Measurements from ENCODE around the gene ATP6V1F. TPM values are rescaled to one million over a fixed set of nuclear protein-coding genes. Genes with fewer than 3 reads are reported as not detected.
A peak's percentile ranks its signal among the peaks of the same experiment; 100 is the strongest.

ATP6V1F gene
- total RNA-seq, 2 experiments from 2014 or later = 125 to 127 TPM

DNA sequence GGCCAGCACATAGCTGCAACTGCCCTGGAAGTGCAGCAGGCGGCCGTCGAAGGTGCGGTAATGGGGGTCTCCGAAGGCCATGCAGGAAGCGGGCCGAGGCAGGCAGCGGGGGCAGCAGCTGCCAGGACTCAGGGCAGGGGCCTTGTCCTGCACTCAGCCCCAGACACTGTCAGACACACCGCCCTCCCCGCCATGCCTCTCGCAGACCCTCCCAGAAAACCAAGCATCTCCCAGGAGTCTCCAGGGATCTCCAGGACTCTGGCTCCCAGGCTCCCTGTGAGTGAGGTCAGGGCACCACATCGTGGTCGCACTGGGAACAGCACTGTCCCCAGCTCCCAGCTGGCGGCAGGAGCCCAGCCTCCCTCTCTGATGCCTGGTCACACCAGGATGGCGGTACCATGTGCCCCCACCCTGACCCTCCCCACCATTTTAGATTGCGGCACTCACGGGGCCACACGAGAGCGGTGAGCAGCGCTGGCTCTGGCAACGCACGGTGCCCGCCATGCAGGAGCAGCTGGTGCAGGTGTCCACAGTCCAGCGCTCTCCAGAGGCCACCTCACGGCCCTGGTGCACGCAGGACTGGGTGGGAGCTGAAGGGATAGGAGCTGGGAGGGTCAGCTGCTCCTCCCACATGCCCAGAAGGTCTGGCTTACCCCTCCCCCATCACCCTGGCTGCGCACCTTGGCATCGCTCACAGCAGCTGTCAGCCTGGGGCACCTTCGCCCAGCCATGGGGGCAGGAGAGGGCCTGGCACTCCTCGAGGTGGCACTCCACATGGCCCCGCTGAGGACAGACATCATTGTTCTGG is 17.5 kb downstream of the ATP6V1F start:
- peak; percentile 32 for DNase-seq
- Mint-ChIP-seq H3K4me3 (no peak overlapping the region), H3K4me1 (peaks cover 3% of the 10 kb centered on the region), H3K27ac (no peak overlapping the region), H3K36me3 (no peaks in the 10 kb centered on the region), H3K27me3 (no peaks in the 10 kb centered on the region), H3K9me3 (peaks cover 1% of the 10 kb centered on the region)

DNA sequence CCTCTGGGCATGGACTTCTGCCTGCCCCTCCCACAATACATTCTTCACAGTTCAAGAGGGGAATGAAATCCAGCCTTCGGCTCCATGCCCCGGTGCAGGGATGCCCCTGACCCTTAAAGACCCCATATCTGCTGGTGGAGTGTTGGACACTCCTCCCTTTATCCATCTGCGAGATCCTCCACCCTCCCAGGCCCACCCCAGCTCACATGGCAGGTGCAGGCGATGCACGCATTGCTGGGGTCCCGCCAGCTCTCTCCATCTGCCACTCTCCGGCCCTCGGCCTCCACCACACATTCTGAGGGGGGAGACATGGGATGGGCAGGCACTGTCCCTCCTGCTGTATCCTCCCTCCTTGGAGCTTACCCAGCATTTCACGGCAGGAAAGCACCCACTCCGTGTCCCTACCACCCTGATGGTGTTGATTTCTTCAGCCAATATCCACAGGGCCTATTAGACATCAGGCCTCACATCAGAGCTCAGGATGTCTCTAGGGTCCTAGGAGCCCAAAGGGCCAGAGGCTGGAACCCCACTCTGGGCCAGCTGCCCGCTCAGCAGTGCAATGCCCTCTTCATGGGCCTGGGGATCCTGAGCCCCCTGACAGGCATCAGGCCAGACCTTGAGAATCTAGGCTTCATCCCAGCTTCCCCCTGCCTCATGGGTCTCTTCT is 18.3 kb downstream of the ATP6V1F start:
- Mint-ChIP-seq H3K4me1 (peaks cover 3% of the 10 kb centered on the region), H3K27ac (no peak overlapping the region), H3K4me3 (no peak overlapping the region), H3K36me3 (no peaks in the 10 kb centered on the region), H3K9me3 (peaks cover 1% of the 10 kb centered on the region), H3K27me3 (peaks cover 3% of the 10 kb centered on the region)
- no peak for DNase-seq

DNA sequence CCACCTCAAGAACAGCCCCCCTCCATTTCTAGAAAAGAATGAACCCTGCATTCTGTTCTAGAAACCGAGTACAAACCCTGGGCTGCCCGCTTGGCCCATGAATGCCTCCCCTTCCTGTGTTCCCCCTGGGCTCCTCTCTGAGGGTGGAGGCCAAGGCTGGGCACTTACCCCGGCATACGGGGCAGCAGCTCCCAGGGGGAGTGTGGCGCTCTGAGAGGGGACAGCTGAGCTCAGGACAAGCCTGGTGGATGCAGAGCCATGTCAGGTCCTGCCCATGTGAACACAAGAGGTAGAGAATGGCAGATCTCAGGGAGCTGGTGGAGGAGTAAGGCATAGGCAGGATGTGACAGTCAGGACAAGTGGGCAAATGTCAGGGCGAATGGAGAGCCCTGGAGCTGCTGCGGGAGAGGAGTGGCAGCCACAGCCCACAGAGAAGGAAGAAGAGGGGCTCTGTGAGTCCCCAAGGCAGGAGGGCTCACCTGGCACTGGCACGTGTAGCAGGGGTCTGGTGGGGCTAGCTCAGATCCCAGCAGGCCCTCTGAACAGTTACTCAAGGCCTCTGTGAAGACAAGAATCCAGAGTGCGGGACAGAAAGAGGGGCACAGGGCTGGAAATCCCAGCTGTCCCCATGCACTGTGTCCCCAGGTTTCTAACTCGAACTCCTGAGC is 18.9 kb downstream of the ATP6V1F start:
- peaks cover 3% of the 10 kb centered on the region for H3K4me1 Mint-ChIP-seq
- H3K27ac Mint-ChIP-seq = no peak overlapping the region
- H3K27me3 Mint-ChIP-seq = peaks cover 5% of the 10 kb centered on the region
- DNase-seq = no peak
- H3K36me3 Mint-ChIP-seq = no peaks in the 10 kb centered on the region
- H3K9me3 Mint-ChIP-seq = peaks cover 1% of the 10 kb centered on the region
- no peak overlapping the region for H3K4me3 Mint-ChIP-seq

DNA sequence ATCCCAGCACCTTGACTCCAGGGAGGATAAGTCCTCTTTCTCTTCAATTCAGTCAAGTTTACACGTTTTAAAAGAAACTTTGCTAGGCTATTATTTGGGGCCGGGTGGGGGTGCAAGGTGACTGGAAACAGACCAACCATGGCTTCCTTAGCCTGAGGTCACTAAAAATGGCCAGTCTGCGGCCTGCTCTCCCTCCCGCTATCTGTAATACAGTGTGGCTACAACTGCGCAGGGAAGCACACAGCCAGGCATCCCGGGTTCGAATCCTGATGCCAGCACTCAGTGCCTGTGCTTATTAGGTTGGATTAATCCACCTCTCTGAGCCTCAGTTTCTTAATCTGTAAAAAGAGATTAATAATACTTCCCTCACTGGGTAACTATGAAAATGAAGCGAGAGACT is 19.5 kb downstream of the ATP6V1F start:
- H3K9me3 Mint-ChIP-seq = peaks cover 1% of the 10 kb centered on the region
- H3K36me3 Mint-ChIP-seq = no peaks in the 10 kb centered on the region
- DNase-seq = no peak
- H3K27me3 Mint-ChIP-seq = peaks cover 5% of the 10 kb centered on the region
- H3K4me1 Mint-ChIP-seq = peaks cover 3% of the 10 kb centered on the region
- H3K27ac Mint-ChIP-seq = no peak overlapping the region
- H3K4me3 Mint-ChIP-seq = no peak overlapping the region

DNA sequence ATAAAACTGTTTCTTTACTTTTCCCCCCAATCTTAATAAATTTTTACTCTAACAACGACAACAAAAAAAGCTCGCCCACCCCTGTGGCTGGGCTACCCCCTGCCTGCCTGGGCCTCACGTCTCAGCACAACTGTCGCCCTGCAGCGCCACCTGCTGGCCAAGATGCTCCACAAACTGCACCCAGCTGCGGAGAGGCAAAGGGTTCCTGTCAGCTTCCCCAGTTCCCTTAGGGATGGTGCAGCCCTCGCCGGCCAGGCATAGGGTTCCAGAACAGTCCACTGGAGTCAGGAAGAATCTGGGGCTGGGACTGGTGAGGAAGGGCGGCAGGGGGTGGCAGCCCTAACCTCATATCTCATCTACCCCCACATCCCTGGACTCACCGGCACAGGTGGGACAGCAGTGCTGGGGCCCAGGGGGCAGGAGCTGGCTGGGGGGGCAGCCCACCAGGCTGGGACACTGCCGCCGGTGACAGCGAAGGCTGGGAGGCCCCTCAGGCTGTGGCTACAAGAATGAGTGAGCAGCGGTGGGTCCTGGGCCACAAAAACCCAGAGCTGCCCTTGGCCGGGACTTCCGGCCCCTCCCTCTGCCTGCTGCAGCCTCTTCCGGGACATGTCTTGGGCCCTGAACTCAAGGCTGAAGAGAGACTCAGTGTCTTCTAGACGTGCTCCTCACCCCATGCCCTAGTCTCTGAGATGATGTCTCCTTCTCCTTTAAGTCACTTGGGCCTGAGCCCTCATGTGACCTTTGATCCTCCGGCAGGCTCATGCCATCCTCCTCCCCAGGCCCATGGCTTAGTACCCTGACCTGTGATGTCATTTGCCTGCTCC is 21.2 kb downstream of the ATP6V1F start:
- Mint-ChIP-seq H3K4me1 (peaks cover 3% of the 10 kb centered on the region), H3K36me3 (no peaks in the 10 kb centered on the region), H3K9me3 (peaks cover 1% of the 10 kb centered on the region), H3K4me3 (no peak overlapping the region), H3K27me3 (peaks cover 5% of the 10 kb centered on the region), H3K27ac (no peak overlapping the region)
- DNase-seq = peak; percentile 81

DNA sequence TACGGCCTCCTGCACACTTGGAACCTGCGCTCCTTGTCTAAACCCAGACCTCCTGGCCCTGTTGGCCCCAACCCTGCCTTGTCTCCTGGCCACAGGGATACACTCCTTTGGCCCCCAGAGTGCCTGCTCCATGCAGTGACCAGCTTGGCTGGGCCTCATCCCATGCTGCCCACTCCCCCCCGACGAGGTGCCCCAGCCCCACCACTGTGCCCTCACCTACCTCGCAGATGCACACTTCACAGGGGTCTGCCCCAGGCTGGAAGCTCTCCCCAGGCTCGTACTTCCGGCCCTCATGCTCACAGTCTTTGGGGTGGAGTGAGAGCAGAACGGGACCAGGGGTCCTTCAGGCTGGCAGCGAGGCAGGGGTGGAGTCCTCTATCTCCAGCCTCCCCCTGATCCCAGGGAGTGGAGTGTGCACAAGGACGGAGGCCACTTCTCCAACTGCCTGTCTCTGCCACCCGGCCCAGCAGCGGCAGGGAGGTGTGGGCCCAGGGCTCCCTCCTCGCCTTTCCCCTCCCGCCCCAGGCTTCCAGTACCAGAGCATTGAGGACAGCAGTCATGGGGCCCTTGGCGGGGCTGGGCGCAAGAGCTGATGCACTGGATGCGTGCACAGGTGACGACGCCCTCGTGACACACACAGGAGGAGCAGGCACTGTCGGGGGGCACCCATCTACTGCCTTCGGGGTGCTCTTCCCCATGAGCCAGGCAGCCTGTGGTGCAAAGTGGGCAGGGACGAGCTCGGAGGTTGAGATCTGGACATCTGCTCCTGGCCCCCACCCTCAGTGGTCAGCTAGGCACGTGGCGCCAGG is 22.1 kb downstream of the ATP6V1F start:
- peaks cover 8% of the 10 kb centered on the region for H3K27me3 Mint-ChIP-seq
- H3K36me3 Mint-ChIP-seq = no peaks in the 10 kb centered on the region
- DNase-seq = no peak
- H3K27ac Mint-ChIP-seq = no peak overlapping the region
- H3K4me3 Mint-ChIP-seq = no peak overlapping the region
- peaks cover 1% of the 10 kb centered on the region for H3K9me3 Mint-ChIP-seq
- peaks cover 3% of the 10 kb centered on the region for H3K4me1 Mint-ChIP-seq

DNA sequence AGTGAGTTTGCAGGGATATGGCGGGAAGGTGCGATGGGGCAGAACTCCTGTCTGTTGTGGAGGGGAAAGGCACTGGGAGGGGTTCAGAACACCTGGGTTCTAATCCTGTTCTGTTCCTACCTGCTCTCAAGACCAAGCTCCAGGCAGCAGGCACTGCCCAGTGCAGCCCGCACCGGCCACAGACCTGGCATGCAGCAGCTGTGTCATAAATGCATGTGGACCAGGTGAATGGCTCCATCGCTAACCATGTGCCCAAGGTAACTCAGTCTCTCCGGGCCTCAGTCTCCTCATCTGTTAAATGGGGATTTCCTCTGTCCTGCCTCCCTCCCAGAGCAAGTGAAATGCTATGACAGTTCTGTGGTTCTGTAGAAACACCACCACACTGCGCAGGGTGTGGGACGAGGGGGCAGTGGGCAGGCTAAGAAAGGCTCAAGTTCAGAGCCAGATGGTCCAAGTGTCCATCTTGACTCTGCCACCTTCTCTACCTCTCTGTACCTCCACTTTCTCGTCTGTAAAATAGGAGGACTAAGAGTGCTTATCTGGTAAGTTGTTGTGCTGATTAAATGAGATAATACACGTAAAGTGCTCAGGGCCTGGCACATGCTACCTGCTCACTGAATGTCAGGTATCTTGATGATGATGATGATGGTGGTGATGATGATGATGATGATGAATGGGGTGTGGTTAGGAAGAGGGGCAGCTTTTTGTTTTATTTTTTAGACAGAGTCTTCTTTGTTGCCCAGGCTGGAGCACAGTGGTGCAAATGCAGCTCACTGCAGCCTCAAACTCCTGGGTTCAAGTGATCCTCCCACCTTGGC is 22.9 kb downstream of the ATP6V1F start:
- Mint-ChIP-seq H3K4me3 (no peak overlapping the region), H3K9me3 (peaks cover 1% of the 10 kb centered on the region), H3K27me3 (peaks cover 15% of the 10 kb centered on the region), H3K4me1 (peaks cover 3% of the 10 kb centered on the region), H3K36me3 (no peaks in the 10 kb centered on the region), H3K27ac (no peak overlapping the region)
- no peak for DNase-seq

DNA sequence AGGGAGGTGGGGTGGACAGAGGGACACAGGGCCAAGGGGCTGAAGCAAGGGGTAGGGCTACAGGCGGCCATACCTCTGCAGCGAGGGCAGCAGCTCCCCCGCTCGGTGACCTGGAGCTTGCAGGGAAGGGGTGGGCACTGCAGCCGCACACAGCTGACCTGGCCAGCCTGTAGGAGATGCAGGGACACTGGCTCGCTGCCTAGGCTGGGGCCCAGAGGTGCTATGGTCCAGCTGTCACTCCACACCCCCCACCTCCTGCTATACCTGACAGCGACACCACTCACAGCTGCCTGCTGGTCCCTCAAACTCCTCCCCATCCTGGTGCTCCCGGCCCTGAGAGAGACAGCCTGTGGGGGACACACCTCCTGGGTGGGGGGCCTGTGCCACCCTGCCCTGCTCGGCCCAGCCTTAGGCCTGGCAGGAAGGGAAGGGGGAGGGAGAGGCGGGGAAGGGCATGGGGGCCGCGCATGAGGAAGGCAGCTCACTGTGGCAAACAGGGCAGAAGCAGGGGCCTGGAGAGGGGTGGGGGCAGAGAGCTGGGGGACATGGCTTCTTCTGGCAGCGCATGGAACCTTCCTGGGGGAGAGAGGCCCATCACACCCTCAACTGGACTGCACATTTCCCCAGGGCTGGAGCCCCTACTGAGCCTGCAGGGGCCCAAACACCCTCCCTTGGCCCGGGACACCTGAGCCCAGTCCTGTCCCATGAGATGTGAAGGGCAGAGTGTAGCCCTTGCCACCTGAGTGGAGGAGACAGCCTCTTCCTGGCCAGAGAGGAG is 23.9 kb downstream of the ATP6V1F start:
- Mint-ChIP-seq H3K9me3 (peaks cover 1% of the 10 kb centered on the region), H3K36me3 (no peaks in the 10 kb centered on the region), H3K4me3 (no peak overlapping the region), H3K27me3 (peaks cover 15% of the 10 kb centered on the region), H3K4me1 (peaks cover 3% of the 10 kb centered on the region), H3K27ac (no peak overlapping the region)
- DNase-seq = no peak

DNA sequence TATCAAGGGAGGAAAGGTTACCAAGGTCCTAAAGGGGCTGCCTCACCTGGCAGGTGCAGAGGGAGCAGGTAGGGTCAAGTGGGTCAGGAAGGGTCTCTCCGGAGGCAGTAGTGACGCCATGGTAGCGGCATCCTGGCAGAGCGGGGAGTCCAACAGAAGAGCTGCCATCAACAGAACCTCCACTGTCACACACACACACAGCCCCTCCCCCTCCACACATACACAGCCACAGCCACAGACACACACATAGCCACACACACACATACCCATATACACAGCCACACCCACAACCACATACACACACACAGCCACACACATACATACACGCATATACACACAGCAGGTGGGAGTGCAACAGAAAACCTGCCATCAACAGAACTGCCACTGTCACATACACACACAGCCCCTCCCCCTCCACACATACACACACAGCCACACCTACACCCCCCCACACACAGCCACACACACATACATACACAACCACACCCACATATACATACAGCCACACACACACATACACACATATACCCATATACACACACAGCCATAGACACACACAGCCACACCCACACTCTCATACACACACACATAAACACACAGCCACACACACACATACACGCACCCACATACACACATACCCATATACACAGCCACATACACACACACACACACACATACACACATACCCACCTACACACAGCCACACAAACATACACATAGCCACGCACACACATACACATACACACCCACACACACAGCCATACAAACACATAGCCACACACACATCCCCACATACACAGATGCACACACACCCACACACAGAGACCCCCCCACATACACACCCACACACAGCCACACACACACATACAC is 24.7 kb downstream of the ATP6V1F start:
- no peak overlapping the region for H3K4me3 Mint-ChIP-seq
- no peak for DNase-seq
- no peak overlapping the region for H3K27ac Mint-ChIP-seq
- H3K36me3 Mint-ChIP-seq = no peaks in the 10 kb centered on the region
- peaks cover 1% of the 10 kb centered on the region for H3K9me3 Mint-ChIP-seq
- H3K27me3 Mint-ChIP-seq = peaks cover 19% of the 10 kb centered on the region
- peaks cover 3% of the 10 kb centered on the region for H3K4me1 Mint-ChIP-seq

DNA sequence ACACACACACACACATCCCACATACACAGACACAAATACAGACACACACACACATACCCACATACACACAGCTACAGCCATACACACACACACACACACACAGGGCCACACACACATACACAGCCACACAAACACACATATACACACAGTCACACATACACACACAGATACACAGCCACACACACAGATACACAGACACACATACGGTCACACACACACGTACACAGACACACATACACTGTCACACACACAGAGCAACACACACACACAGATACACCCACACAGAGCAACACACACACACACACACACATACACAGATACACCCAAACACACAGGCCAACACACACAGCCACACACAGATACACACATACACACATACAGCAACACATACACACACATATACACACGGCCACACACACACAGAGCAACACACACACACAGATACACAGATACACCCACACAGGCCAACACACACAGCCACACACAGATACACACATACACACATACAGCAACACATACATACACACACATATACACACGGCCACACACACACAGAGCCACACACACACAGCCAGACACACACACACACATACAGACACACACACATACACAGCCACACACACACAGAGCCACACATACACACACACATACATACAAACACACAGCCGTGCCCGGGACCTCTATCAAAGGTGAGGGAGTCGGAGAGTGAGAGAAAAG is 25.5 kb downstream of the ATP6V1F start:
- H3K27me3 Mint-ChIP-seq = peaks cover 19% of the 10 kb centered on the region
- no peak for DNase-seq
- H3K4me3 Mint-ChIP-seq = no peak overlapping the region
- H3K4me1 Mint-ChIP-seq = peaks cover 3% of the 10 kb centered on the region
- H3K36me3 Mint-ChIP-seq = no peaks in the 10 kb centered on the region
- peaks cover 1% of the 10 kb centered on the region for H3K9me3 Mint-ChIP-seq
- H3K27ac Mint-ChIP-seq = no peak overlapping the region

DNA sequence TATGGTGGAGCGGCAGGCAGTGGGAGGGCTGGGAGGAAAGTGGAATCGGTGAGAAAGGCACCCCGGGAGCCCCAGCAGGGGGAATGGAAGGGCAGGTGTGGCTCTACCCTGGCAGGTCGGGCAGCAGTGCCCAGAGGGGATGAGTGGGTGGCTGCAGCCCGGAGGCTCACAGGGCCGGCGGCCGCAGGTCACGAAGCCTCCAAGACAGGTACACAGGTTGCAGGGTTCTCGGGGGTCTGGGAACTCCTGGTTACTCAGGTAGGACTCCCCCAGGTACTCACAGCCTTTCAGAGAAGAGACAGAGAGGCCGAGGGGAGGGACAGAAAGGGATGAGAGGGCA is 26.1 kb downstream of the ATP6V1F start:
- H3K36me3 Mint-ChIP-seq = no peaks in the 10 kb centered on the region
- H3K4me3 Mint-ChIP-seq = no peak overlapping the region
- no peak for DNase-seq

DNA sequence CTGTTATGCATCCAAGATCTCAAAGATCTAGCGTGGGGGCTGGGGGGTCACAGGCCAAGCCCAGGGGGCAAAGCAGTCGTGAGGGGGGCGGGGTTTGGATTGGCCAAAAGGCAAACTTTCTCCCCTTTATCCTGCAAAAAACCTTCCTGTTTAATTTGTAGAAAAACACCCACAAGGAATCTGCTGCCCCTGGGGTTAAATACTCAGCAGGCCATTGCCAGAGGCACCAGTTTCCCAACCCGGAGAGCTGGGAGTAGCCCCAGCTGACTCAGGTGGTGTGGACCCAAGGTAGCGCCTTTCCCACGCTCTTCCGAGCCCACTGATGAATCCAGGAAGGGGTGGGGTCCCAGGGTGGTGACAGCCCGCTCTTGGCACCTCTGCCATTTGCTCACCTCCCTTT is 26.5 kb downstream of the ATP6V1F start:
- no peaks in the 10 kb centered on the region for H3K4me1 Mint-ChIP-seq
- H3K9me3 Mint-ChIP-seq = no peaks in the 10 kb centered on the region
- no peak overlapping the region for H3K4me3 Mint-ChIP-seq
- no peaks in the 10 kb centered on the region for H3K36me3 Mint-ChIP-seq
- H3K27me3 Mint-ChIP-seq = peaks cover 19% of the 10 kb centered on the region
- H3K27ac Mint-ChIP-seq = no peak overlapping the region
- DNase-seq = no peak

More for the DNA sequence above, 26.1 kb downstream of the ATP6V1F start:
- no peak overlapping the region for H3K27ac Mint-ChIP-seq
- no peaks in the 10 kb centered on the region for H3K9me3 Mint-ChIP-seq
- H3K27me3 Mint-ChIP-seq = peaks cover 19% of the 10 kb centered on the region
- no peaks in the 10 kb centered on the region for H3K4me1 Mint-ChIP-seq
